HG02981 (cell line): ENCODE data around the gene LIN52.

ENCODE experiments used
- ATAC-seq: cut with Tn5 transposase; IDR thresholded peaks from one replicate; pipeline ENCODE4 v1.9.1; 2021; ENCODE audit warnings: mild to moderate bottlenecking, moderate library complexity; ENCODE audit not compliant: unreplicated experiment

LIN52 gene

GRCh38 chr14:74221741-74222140 is 137.0 kb downstream of the LIN52 start:
- no peak for ATAC-seq

DNA sequence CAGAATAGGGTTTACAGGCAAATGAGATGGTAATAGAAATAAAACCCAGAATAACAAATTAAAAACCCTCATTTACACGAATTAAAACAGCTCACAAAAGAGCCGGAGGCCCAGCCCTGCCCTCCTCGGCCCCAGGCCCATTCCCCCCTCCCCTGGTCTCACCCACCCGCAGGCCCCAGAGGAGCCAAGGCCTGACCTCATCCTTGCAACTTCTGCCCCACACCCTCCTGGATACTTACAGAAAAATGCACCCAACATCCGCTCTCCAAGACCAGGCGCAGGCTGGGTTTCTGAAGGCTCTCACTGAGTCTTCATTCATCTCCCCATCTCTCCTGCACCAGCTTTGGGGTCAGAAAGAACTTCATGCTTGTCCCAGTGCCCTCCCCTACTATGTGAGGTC is 138.3 kb downstream of the LIN52 start:
- ATAC-seq, result no peak

GRCh38 chr14:74231784-74232183 is 147.0 kb downstream of the LIN52 start:
- no peak for ATAC-seq

GRCh38 chr14:74235017-74235416 is 150.3 kb downstream of the LIN52 start:
- ATAC-seq, result no peak

GRCh38 chr14:74237441-74237840 is 152.7 kb downstream of the LIN52 start:
- no peak for ATAC-seq

DNA sequence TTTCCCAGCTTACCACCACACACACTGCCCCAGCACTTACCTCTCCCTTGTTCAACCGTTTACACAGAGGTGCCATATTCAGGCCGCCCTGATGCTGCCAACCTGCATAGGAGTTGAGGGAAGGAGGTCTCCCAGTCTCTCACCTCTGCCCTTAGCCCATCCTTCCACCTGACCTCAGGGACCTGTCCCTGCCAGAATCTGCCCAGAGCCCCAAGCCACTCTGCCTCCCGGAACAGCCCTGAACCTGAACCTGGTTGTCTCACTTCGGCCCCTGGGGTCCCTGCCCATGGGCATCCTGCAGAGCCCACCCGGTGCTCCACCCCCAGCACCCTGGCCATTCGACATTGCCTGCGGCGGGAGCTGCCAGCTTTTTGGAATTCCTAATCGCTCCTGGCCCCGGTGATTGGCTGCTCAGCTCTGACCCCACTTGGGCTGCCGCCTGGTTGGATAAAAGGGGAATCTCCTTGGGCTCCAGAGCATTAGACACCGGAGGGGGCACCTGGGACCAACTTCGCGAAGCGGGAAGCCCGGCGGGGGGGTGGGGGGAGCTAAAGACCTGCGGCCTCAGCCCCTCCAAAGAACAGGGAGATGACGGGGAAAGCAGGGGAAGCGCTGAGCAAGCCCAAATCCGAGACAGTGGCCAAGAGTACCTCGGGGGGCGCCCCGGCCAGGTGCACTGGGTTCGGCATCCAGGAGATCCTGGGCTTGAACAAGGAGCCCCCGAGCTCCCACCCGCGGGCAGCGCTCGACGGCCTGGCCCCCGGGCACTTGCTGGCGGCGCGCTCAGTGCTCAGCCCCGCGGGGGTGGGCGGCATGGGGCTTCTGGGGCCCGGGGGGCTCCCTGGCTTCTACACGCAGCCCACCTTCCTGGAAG is 154.5 kb downstream of the LIN52 start, which contains the start of gene VSX2:
Gene VSX2, plus strand, starts transcription at position 476 of the 874 bp plus-strand sequence. Its CDS starts 113 bp downstream, at position 589.
- no peak for ATAC-seq

- ATAC-seq, result no peak
These were observed 155.4 kb downstream of the LIN52 start for GRCh38 chr14:74239848-74240793.

DNA sequence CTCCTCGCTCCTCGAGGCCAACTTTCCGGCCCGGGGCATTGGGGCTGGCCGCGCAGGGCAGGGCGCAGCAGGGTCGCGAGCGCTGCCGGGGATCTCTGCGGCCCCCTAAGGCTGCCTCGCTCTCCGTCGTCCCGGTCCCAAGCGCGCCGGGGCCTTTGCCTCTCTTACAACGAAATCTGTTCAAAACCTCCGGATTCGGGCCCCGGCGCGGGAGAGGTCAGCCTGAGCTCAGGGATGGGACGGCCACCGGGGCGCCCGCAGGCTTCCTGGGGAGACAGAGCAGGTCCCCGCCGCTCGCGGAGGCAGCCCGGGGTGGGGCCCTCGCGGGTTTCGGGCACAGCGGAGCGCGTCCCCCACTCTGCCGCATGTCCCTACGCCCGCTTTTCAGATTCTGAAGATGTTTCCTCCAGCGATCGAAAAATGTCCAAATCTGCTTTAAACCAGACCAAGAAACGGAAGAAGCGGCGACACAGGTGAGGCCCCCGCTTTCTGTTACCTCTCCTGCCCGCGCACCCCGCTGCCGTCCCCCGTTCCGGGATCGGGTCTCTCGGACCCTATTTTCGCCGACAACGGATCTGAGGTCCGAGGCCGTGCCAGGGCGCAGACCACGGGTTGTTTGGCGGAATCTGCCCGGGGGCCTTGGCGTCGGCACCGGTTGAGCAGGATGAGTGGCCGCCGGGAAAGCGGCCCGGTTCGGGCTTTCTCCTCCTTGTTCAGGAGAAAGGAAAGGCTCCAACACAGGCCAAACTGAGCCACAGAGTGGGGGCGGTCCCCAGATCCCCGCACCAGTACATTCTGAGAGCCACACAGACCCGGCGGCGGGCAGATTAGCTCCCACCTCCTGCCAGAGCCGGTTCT is 156.3 kb downstream of the LIN52 start:
- ATAC-seq, result no peak

GRCh38 chr14:74241652-74242017 is 156.9 kb downstream of the LIN52 start:
- no peak for ATAC-seq

DNA sequence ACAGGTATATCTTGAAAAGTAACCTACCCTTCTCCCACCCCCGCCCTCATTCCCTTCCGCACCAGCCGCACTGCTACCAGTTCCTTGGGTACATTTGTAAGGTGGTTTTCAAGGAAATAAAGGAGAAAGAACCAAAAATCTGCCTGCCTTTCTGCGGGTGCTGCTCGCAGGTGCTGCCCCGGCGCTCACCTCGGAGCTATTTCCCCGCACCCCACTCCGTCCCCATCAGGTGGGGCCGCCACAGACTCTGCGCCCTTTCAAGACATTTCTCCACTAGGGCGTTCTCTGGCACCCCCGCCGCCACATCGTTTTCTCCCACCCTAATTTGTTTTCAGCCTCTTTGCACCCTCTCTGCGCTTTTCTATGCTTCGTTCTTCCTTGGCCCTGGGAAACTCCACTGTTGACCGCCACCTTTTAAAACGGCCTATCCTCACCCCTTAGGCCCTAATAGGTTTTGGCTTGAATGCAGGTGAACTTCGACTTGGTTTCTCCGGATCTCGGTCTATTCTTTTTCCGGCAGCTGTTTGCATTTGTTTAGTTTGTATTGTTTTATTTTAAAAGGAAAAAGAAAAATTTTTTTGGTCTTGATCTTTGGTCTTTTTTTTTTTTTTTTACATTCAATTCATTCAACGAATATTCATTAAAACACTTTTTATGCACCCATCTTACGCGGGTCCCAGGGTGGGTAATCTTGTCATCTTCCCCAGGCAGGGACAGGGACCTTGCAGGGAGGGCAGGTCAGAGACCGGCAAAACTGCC is 157.4 kb downstream of the LIN52 start:
- no peak for ATAC-seq

DNA sequence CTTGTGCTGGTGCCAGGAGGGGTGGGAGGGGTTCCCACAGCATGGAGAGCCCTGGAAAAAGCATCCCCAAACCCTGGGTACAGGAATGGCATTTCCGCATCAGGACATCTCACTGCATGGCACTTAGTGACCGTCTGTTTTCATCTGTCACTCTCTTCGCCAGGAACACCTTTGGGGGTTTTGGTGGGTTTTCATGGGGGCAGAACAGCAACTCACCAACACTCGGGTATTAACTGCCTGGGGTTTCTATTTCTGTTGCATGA is 158.0 kb downstream of the LIN52 start:
- no peak for ATAC-seq

- ATAC-seq, result no peak
These were observed 158.3 kb downstream of the LIN52 start for GRCh38 chr14:74243051-74243450.

DNA sequence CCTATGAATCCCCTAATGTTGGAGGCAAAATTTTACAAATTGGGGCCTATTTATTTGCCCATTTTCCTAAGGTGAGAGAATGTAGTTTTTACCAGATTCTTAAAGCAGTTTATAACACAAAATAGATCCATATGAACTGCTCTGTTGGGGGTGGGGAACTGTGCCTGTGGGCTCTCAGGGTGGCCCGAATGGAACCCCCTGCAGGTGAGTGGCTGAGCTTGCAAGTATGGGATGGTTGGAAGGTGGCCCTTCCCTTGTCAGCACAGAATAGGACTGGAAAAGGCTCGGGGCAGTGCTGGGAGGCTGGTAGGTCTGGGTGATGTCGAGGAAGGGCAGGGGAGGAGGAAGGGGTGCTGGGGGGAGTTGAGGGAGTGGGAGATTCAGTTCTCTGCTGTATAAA is 159.4 kb downstream of the LIN52 start:
- no peak for ATAC-seq

DNA sequence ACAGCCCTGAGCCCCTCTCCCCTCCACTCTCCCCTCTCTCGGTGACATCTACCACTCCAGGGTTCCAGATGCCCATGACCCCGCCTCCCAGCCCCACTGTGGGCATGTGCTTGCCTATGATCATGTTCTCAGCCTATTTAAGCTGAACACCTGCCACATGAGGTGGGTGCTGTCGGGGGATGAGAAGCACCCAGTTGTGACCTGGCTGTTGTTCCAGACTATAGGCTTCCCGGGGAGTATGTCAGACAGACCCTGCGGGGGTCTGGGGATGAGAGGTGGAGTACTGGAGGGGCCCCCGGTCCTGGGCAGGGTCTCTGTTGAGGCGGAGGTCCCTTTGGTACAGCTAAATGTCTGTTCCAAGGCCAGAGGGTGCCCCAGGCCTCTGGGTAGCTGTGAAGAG is 160.5 kb downstream of the LIN52 start:
- no peak for ATAC-seq

DNA sequence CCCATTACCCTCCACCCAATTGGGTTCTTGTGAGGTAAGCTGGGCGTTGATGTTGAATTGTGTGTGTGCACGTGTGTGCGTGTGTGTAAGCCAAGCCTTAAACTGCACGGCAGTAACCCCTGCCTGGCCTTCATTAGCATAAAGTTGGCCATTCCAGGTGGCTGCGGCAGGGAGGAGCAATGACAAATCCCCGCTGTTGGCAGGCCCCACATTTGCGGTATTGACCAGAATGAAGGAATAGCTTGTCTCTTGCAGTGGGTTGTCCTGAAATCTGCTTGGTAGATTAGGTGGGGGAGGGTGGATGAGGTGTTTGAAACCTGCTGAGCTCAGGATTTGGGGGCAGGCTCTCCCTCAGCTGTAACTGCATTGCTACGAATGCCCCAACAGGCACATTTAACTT is 161.8 kb downstream of the LIN52 start:
- no peak for ATAC-seq

- no peak for ATAC-seq
These were observed 163.3 kb downstream of the LIN52 start for GRCh38 chr14:74248017-74248416.

DNA sequence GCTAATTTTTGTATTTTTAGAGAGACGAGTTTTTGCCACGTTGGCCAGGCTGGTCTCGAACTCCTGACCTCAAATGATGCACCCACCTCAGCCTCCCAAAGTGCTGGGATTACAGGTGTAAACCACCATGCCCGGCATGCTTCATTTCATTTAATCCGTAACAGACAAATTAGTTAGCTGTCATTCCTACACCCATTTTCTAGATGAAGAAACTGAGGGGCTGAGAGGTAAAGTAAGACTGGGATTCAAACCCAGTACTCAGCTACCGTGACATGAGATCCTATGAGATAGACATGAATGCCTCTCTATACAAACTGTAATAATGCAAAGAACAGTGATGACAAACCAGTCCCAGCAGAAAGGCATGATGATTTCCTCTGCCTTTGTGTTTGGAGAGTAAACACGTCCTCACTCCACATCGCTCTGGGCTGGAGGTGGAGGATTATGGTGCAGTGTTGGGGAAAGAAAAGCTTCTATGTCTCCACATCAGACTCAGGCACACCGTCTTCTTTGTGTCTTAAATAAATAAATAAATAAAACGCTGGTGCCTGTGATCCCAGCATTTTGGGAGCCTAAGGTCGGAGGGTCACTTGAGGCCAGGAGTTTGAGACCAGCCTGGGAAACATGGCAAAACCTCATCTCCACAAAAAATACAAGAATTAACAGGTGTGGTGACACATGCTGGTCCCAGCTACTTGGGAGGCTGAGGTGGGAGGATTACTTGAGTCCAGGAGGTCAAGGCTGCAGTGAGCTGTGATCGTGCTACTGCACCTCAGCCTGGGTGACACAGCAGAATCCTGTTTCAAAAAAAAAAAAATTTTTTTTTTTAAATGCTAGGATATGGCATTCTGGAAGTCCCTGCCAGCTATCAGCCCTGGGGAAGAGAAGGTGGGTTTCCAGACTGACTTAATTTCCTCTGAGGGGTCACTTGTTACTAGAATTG is 164.9 kb downstream of the LIN52 start:
- no peak for ATAC-seq
